Caco-2 (cell line): ENCODE data around the gene LYST. TPM values are rescaled to one million over a fixed set of nuclear protein-coding genes. Genes with fewer than 3 reads are reported as not detected.

ENCODE experiments used
- BruUV-seq: library from RNA; stranded (reverse); fragments of 400-500 nt; replicated peaks from 2 replicates; lab custom pipeline; 2021; lab: Mats Ljungman, UMichigan
- CTCF ChIA-PET: fragments of 300-600 bp; sonication (Branson Sonifier 250); formaldehyde crosslinking; loops from one replicate; lab custom pipeline; 2022; ENCODE audit warnings: antibody characterized with exemption; lab: Charles Lee
- POLR2A ChIA-PET: fragments of 300-600 bp; sonication (Branson Sonifier 250); formaldehyde crosslinking; loops from one replicate; lab custom pipeline; 2022; ENCODE audit warnings: antibody characterized with exemption; lab: Charles Lee
- DNase-seq, 2 experiments: peaks; one replicate each; pipeline versions ENCODE4 v3.0.0 to v3.0.0-alpha.2; 2020 to 2022
- H3K27me3 ChIP-seq: replicated peaks from 2 replicates; pipeline ENCODE4 v1.6.0; 2011; ENCODE audit warnings: low read length; ENCODE audit not compliant: control insufficient read depth, insufficient read depth
- H3K36me3 ChIP-seq: 2 replicates; pipeline ENCODE4 v1.5.1; 2011; ENCODE audit warnings: low read length; ENCODE audit not compliant: control insufficient read depth, insufficient read depth
- H3K4me1 ChIP-seq: fragments of 250-450 bp; sonication (Bioruptor Pico); 2 replicates; pipeline ENCODE4 v1.5.1; 2020; ENCODE audit warnings: mild to moderate bottlenecking
- H3K4me3 ChIP-seq: 2 replicates; pipeline ENCODE4 v1.5.1; 2011; ENCODE audit warnings: low read depth, mild to moderate bottlenecking, control low read depth, low read length
- H3K9me3 ChIP-seq: fragments of 250-450 bp; sonication (Bioruptor Pico); 2 replicates; pipeline ENCODE4 v1.5.1; 2020; ENCODE audit warnings: mild to moderate bottlenecking, moderate library complexity
- H3K27ac Mint-ChIP-seq: one replicate; pipeline ENCODE4 v1.8.0; 2022; ENCODE audit warnings: mixed read lengths; ENCODE audit not compliant: unreplicated experiment
- H3K27me3 Mint-ChIP-seq: one replicate; pipeline ENCODE4 v1.8.0; 2022; ENCODE audit warnings: mixed read lengths; ENCODE audit not compliant: insufficient read depth, unreplicated experiment
- H3K36me3 Mint-ChIP-seq: one replicate; pipeline ENCODE4 v1.8.0; 2022; ENCODE audit warnings: mild to moderate bottlenecking, mixed read lengths; ENCODE audit not compliant: insufficient read depth, unreplicated experiment
- H3K4me1 Mint-ChIP-seq: one replicate; pipeline ENCODE4 v1.8.0; 2022; ENCODE audit warnings: low read depth, mixed read lengths; ENCODE audit not compliant: unreplicated experiment
- H3K4me3 Mint-ChIP-seq: one replicate; pipeline ENCODE4 v1.8.0; 2022; ENCODE audit warnings: mild to moderate bottlenecking, moderate library complexity, mixed read lengths; ENCODE audit not compliant: unreplicated experiment
- H3K9me3 Mint-ChIP-seq: one replicate; pipeline ENCODE4 v1.8.0; 2022; ENCODE audit warnings: mixed read lengths; ENCODE audit not compliant: unreplicated experiment
- intact Hi-C: fragments of 100-400 bp; cut with micrococcal nuclease; formaldehyde crosslinking; loops from one replicate; pipeline ENCODE4 v1.10.0; 2022; ENCODE audit not compliant: unreplicated experiment
- total RNA-seq: library from RNA; stranded (reverse); gene quantifications from 2 replicates; pipeline ENCODE4 v1.2.3, GENCODE V29; 2022
- TF ChIP-seq, protein P1 (sequence below), 2 experiments: fragments of 200-600 bp in 1 of 2; IDR thresholded peaks; 1 replicate in 1 of 2; 2 replicates in 1 of 2; pipeline versions ENCODE4 v1.5.1 to v1.8.0; 2011 to 2022; ENCODE audit warnings: antibody characterized with exemption in 1 of 2, control low read depth in 1 of 2, inconsistent platforms in 1 of 2, low read depth in 1 of 2, low read length in 1 of 2, mild to moderate bottlenecking in 1 of 2, moderate library complexity in 1 of 2; ENCODE audit not compliant: insufficient read depth in 1 of 2, severe bottlenecking in 1 of 2, unreplicated experiment in 1 of 2

Gene LYST
- total RNA-seq, 1 experiment from 2014 or later, result 5.6 TPM

DNA sequence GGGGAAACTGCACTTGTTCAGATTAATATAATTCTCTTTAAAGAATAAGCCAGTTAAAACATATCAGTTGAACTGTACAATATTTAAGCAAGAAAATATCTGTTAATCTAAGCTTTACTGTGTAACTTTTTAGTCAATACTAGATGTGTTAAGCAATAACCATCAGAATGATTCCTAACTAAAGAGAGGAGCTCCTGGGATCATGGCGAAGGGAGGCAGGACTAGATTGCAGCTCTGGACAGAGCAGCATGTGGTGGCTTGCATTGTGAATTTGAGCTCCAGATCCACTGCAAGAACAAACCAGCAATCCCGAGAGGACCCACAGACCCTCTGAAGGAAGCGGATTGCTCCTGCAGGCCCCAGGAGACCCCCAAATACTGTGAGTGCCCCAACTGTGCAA lies 21.9 kb downstream of the LYST start:
- peaks cover 5% of the 10 kb centered on the region for H3K27me3 Mint-ChIP-seq
- H3K4me1 Mint-ChIP-seq, result peaks cover 15% of the 10 kb centered on the region
- Histone ChIP-seq H3K4me3 (no peak overlapping the region), H3K36me3 (no peaks in the 10 kb centered on the region), H3K9me3 (no peaks in the 10 kb centered on the region), H3K27me3 (no peaks in the 10 kb centered on the region), H3K4me1 (no peaks in the 10 kb centered on the region)
- peaks cover 10% of the 10 kb centered on the region for H3K9me3 Mint-ChIP-seq
- no peak overlapping the region for H3K4me3 Mint-ChIP-seq
- ChIA-PET POLR2A (no interaction called here), CTCF (interaction anchor here (1.2 kb wide), 1 partner anchor 127 kb away, joined by 5 read pairs; no protein-coding TSS in a partner anchor)
- BruUV-seq, result no TSS peak
- intact Hi-C loops, result loop anchor here (10.0 kb wide), 1 partner anchor 200 kb away; the partner anchor contains the start of gene GNG4
- H3K36me3 Mint-ChIP-seq, result no peaks in the 10 kb centered on the region
- H3K27ac Mint-ChIP-seq, result no peak overlapping the region
- TF ChIP-seq, protein P1, sequence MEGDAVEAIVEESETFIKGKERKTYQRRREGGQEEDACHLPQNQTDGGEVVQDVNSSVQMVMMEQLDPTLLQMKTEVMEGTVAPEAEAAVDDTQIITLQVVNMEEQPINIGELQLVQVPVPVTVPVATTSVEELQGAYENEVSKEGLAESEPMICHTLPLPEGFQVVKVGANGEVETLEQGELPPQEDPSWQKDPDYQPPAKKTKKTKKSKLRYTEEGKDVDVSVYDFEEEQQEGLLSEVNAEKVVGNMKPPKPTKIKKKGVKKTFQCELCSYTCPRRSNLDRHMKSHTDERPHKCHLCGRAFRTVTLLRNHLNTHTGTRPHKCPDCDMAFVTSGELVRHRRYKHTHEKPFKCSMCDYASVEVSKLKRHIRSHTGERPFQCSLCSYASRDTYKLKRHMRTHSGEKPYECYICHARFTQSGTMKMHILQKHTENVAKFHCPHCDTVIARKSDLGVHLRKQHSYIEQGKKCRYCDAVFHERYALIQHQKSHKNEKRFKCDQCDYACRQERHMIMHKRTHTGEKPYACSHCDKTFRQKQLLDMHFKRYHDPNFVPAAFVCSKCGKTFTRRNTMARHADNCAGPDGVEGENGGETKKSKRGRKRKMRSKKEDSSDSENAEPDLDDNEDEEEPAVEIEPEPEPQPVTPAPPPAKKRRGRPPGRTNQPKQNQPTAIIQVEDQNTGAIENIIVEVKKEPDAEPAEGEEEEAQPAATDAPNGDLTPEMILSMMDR (IDR thresholded peaks at IDR 0.05; ENCODE audit: insufficient read depth in 1 of 2, low read depth in 1 of 2, low read length in 1 of 2, severe bottlenecking in 1 of 2, unreplicated experiment in 1 of 2), result no peak
- no peak for DNase-seq

- POLR2A ChIA-PET, result interaction anchor here (0.7 kb wide), 1 partner anchor 339 kb away, joined by 7 read pairs; the partner anchor contains the start of gene B3GALNT2
- H3K4me3 Mint-ChIP-seq, result no peak overlapping the region
- no peaks in the 10 kb centered on the region for H3K27me3 ChIP-seq
- H3K27ac Mint-ChIP-seq, result no peak overlapping the region
- CTCF ChIA-PET, result interaction anchor here (0.6 to 1.6 kb wide), 11 partner anchors 8 to 339 kb away, joined by 3 to 12 read pairs (median 5); partner anchors contain the start of genes B3GALNT2 and LYST
- peaks cover 12% of the 10 kb centered on the region for H3K4me1 Mint-ChIP-seq
- TF ChIP-seq, protein P1 (IDR thresholded peaks at IDR 0.05; ENCODE audit: insufficient read depth in 1 of 2, low read depth in 1 of 2, low read length in 1 of 2, severe bottlenecking in 1 of 2, unreplicated experiment in 1 of 2), result peak; percentile 55 to 69
- no peak overlapping the region for H3K4me3 ChIP-seq
- H3K4me1 ChIP-seq, result no peaks in the 10 kb centered on the region
- no peaks in the 10 kb centered on the region for H3K36me3 Mint-ChIP-seq
- peaks cover 4% of the 10 kb centered on the region for H3K27me3 Mint-ChIP-seq
- H3K9me3 Mint-ChIP-seq, result peaks cover 7% of the 10 kb centered on the region
- H3K9me3 ChIP-seq, result no peaks in the 10 kb centered on the region
- no peaks in the 10 kb centered on the region for H3K36me3 ChIP-seq
- intact Hi-C loops, result loop anchor here (2.0 to 10.0 kb wide), 3 partner anchors 27 to 329 kb away; partner anchors contain the start of gene GNG4
- BruUV-seq, result no TSS peak
- DNase-seq, result peak in 1 of 2 experiments; percentile 35
These were observed 23.2 kb downstream of the LYST start for GRCh38 chr1:235843461-235843961.

- BruUV-seq, result no TSS peak
- no peak overlapping the region for H3K4me3 ChIP-seq
- intact Hi-C loops, result loop anchor here (2.0 to 10.0 kb wide), 3 partner anchors 25 to 327 kb away; partner anchors contain the start of gene GNG4
- peaks cover 6% of the 10 kb centered on the region for H3K4me1 Mint-ChIP-seq
- TF ChIP-seq, protein P1 (IDR thresholded peaks at IDR 0.05; ENCODE audit: insufficient read depth in 1 of 2, low read depth in 1 of 2, low read length in 1 of 2, severe bottlenecking in 1 of 2, unreplicated experiment in 1 of 2), result no peak
- H3K4me1 ChIP-seq, result no peaks in the 10 kb centered on the region
- no peaks in the 10 kb centered on the region for H3K27me3 Mint-ChIP-seq
- no peaks in the 10 kb centered on the region for H3K9me3 ChIP-seq
- H3K27ac Mint-ChIP-seq, result no peak overlapping the region
- H3K27me3 ChIP-seq, result no peaks in the 10 kb centered on the region
- ChIA-PET POLR2A (no interaction called here), CTCF (interaction anchor here (1.2 to 1.6 kb wide), 2 partner anchors 244 to 330 kb away, joined by 4 to 11 read pairs; no protein-coding TSS in a partner anchor)
- DNase-seq, result no peak
- no peaks in the 10 kb centered on the region for H3K36me3 Mint-ChIP-seq
- no peak overlapping the region for H3K4me3 Mint-ChIP-seq
- no peaks in the 10 kb centered on the region for H3K9me3 Mint-ChIP-seq
- no peaks in the 10 kb centered on the region for H3K36me3 ChIP-seq
These were observed 24.7 kb downstream of the LYST start for GRCh38 chr1:235841938-235842545.
